Smooth muscle cell of the brain vasculature (primary cell): ENCODE data around the gene ZNF532.

Source experiments
- DNase-seq: peaks from one replicate; pipeline ENCODE4 v3.0.0-alpha.2; 2012; ENCODE audit warnings: low read depth, low spot score

ZNF532 gene

GRCh38 chr18:58941426-58942099 lies 76.9 kb downstream of the ZNF532 start:
- no peak for DNase-seq

- no peak for DNase-seq
Observed at GRCh38 chr18:58943896-58944295, 79.2 kb downstream of the ZNF532 start.

- DNase-seq: no peak
Observed at GRCh38 chr18:58947136-58947732, 82.6 kb downstream of the ZNF532 start.

- no peak for DNase-seq
Observed at GRCh38 chr18:58949031-58949430, 84.4 kb downstream of the ZNF532 start.

- no peak for DNase-seq
Observed at GRCh38 chr18:58951986-58952702, 87.5 kb downstream of the ZNF532 start.

- DNase-seq: no peak
Observed at GRCh38 chr18:58952858-58953257, 88.2 kb downstream of the ZNF532 start.

- DNase-seq: no peak
Observed at GRCh38 chr18:58953627-58954026, 89.0 kb downstream of the ZNF532 start.

GRCh38 chr18:58955001-58955400 lies 90.3 kb downstream of the ZNF532 start:
- no peak for DNase-seq

- no peak for DNase-seq
Observed at GRCh38 chr18:58955738-58956137, 91.1 kb downstream of the ZNF532 start.

- no peak for DNase-seq
Observed at GRCh38 chr18:58958628-58959027, 94.0 kb downstream of the ZNF532 start.

GRCh38 chr18:58960508-58960907 lies 95.8 kb downstream of the ZNF532 start:
- no peak for DNase-seq

GRCh38 chr18:58960946-58961722 lies 96.5 kb downstream of the ZNF532 start:
- no peak for DNase-seq

- no peak for DNase-seq
Observed at GRCh38 chr18:58962336-58962735, 97.7 kb downstream of the ZNF532 start.

- no peak for DNase-seq
Observed at GRCh38 chr18:58965291-58966004, 100.8 kb downstream of the ZNF532 start.

GRCh38 chr18:58966005-58966677 lies 101.5 kb downstream of the ZNF532 start:
- DNase-seq: no peak

GRCh38 chr18:58966704-58967103 lies 102.0 kb downstream of the ZNF532 start:
- no peak for DNase-seq

GRCh38 chr18:58967751-58968254 lies 103.1 kb downstream of the ZNF532 start:
- no peak for DNase-seq

GRCh38 chr18:58970943-58971790 lies 106.5 kb downstream of the ZNF532 start:
- no peak for DNase-seq

- no peak for DNase-seq
Observed at GRCh38 chr18:58975296-58975695, 110.6 kb downstream of the ZNF532 start.

GRCh38 chr18:58975781-58976180 lies 111.1 kb downstream of the ZNF532 start:
- no peak for DNase-seq
